NT2/D1 (cell line): ENCODE measurements around the gene ATP13A2.

Experiments
- SUZ12 ChIP-seq: IDR thresholded peaks from 2 replicates; pipeline ENCODE4 v1.6.1; 2011; ENCODE audit not compliant: insufficient read length, insufficient read depth; ENCODE audit errors: extremely low read depth
- YY1 ChIP-seq: IDR thresholded peaks from 2 replicates; pipeline ENCODE4 v1.6.1; 2011; ENCODE audit not compliant: insufficient read length, insufficient read depth
- ZNF274 ChIP-seq: IDR thresholded peaks from 2 replicates; pipeline ENCODE4 v1.6.1; 2011; ENCODE audit warnings: mild to moderate bottlenecking, low read depth, low read length

DNA sequence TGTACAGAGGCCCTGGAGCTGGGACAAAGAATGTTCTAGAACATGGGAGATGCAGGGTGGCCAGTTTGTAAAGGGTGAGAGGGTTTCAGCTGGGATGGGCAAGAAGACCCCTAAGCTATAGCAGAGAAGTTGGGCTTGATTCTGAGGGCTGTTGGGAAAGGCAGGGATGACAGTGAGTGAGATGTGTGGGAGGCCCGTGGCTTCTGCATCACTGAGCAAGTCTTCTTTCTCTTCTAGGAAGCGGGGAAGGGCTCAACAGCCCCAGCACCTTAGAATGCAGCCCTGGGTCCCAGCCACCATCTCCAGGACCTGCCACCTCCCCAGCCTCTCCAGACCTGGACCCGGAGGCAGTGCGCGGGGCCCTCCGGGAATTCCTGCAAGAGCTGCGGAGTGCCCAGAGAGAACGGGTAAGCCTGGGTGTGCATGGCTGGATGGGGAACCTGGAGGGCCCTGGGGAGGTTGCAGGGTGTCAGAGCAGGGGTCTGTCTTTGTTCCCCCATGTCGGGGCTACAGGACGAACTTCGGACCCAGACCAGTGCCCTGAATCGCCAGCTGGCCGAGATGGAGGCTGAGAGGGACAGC is 46.2 kb downstream of the ATP13A2 start:
- no peak for TF ChIP-seq ZNF274
- TF ChIP-seq YY1, result no peak
- no peak for TF ChIP-seq SUZ12
